Measurements from ENCODE around the gene SCUBE2. TPM values are rescaled to one million over a fixed set of nuclear protein-coding genes. Genes with fewer than 3 reads are reported as not detected.
"Not testable (repeated sequence)": the region's sequence is repeated elsewhere in the genome, so short reads cannot be mapped to it uniquely, and the experiment has no call there.

The SCUBE2 gene
- total and polyA plus RNA-seq, 2 donors, result 2.1 to 2.5 TPM

GRCh38 chr11:9001736-9002135 lies 89.7 kb downstream of the SCUBE2 start:
- DNase-seq (ENCODE audit: low read depth in 6 of 9, low spot score in 9 of 9), result peak in 2 of 9 donors; percentile 28 to 45
- H3K4me1 ChIP-seq (ENCODE audit: control insufficient read depth in 2 of 2, insufficient read depth in 2 of 2, low read length in 2 of 2), result peaks cover 18 to 26% of the 10 kb centered on the region in 2 donors
- H3K4me3 ChIP-seq (ENCODE audit: low read length in 2 of 2), result no peak overlapping the region
- peaks cover 30 to 50% of the 10 kb centered on the region in 2 donors for H3K27me3 ChIP-seq (ENCODE audit: control insufficient read depth in 2 of 2, insufficient read depth in 1 of 2, low read length in 1 of 2)
- 76% methylated on average over 6 of the region's 6 CpGs for WGBS
- no peaks in the 10 kb centered on the region for H3K9me3 ChIP-seq (ENCODE audit: control insufficient read depth in 2 of 2, insufficient read depth in 1 of 2, low read length in 1 of 2)
- no peaks in the 10 kb centered on the region for H3K36me3 ChIP-seq (ENCODE audit: control insufficient read depth in 2 of 2, insufficient read depth in 2 of 2, low read length in 1 of 2)
- no peak overlapping the region for H3K27ac ChIP-seq (ENCODE audit: low read depth in 1 of 2, low read length in 1 of 2)

DNA sequence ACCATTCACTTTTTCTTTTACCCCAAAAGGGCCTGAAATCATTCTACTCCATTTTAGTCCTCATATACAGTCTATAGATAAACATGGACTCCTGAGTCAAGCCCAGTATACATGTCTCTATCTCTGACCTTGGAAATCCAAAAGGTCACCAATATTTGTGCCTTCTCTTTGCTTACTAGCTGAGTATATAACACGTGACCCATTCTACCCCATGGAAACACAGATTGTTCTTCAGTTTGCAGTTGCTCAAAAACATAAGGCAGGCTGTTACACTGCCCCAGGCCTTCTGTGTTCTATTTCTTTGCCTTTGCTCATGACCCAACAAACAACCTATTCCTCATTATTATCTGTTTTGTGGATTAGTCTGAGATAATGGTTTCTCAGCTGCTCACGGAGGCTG lies 93.4 kb downstream of the SCUBE2 start:
- Histone ChIP-seq H3K4me1 (ENCODE audit: control insufficient read depth in 2 of 2, insufficient read depth in 2 of 2, low read length in 2 of 2) (peaks cover 2 to 9% of the 10 kb centered on the region in 2 donors), H3K27me3 (ENCODE audit: control insufficient read depth in 2 of 2, insufficient read depth in 1 of 2, low read length in 1 of 2) (peaks cover 9 to 13% of the 10 kb centered on the region in 2 donors), H3K4me3 (ENCODE audit: low read length in 2 of 2) (no peak overlapping the region), H3K9me3 (ENCODE audit: control insufficient read depth in 2 of 2, insufficient read depth in 1 of 2, low read length in 1 of 2) (no peaks in the 10 kb centered on the region), H3K27ac (ENCODE audit: low read depth in 1 of 2, low read length in 1 of 2) (no peak overlapping the region), H3K36me3 (ENCODE audit: control insufficient read depth in 2 of 2, insufficient read depth in 2 of 2, low read length in 1 of 2) (no peaks in the 10 kb centered on the region)
- 96% methylated on average over 2 of the region's 2 CpGs for WGBS
- no peak for DNase-seq (ENCODE audit: low read depth in 6 of 9, low spot score in 9 of 9)

GRCh38 chr11:8997451-8997850 lies 93.9 kb downstream of the SCUBE2 start:
- H3K4me1 ChIP-seq (ENCODE audit: control insufficient read depth in 2 of 2, insufficient read depth in 2 of 2, low read length in 2 of 2), result peaks cover 0 to 5% of the 10 kb centered on the region in 2 donors
- peaks cover 4 to 9% of the 10 kb centered on the region in 2 donors for H3K27me3 ChIP-seq (ENCODE audit: control insufficient read depth in 2 of 2, insufficient read depth in 1 of 2, low read length in 1 of 2)
- H3K36me3 ChIP-seq (ENCODE audit: control insufficient read depth in 2 of 2, insufficient read depth in 2 of 2, low read length in 1 of 2), result no peaks in the 10 kb centered on the region
- no peak for DNase-seq (ENCODE audit: low read depth in 6 of 9, low spot score in 9 of 9)
- no peaks in the 10 kb centered on the region for H3K9me3 ChIP-seq (ENCODE audit: control insufficient read depth in 2 of 2, insufficient read depth in 1 of 2, low read length in 1 of 2)
- 82% methylated on average over 3 of the region's 3 CpGs for WGBS
- H3K4me3 ChIP-seq (ENCODE audit: low read length in 2 of 2), result no peak overlapping the region
- no peak overlapping the region for H3K27ac ChIP-seq (ENCODE audit: low read depth in 1 of 2, low read length in 1 of 2)

GRCh38 chr11:8989453-8989852 lies 101.9 kb downstream of the SCUBE2 start:
- DNase-seq (ENCODE audit: low read depth in 6 of 9, low spot score in 9 of 9), result no peak
- H3K27ac ChIP-seq (ENCODE audit: low read depth in 1 of 2, low read length in 1 of 2), result no peak overlapping the region
- no peaks in the 10 kb centered on the region for H3K36me3 ChIP-seq (ENCODE audit: control insufficient read depth in 2 of 2, insufficient read depth in 2 of 2, low read length in 1 of 2)
- WGBS, result 98% methylated on average over 1 of the region's 1 CpG
- no peaks in the 10 kb centered on the region for H3K9me3 ChIP-seq (ENCODE audit: control insufficient read depth in 2 of 2, insufficient read depth in 1 of 2, low read length in 1 of 2)
- H3K27me3 ChIP-seq (ENCODE audit: control insufficient read depth in 2 of 2, insufficient read depth in 1 of 2, low read length in 1 of 2), result no peaks in the 10 kb centered on the region
- H3K4me1 ChIP-seq (ENCODE audit: control insufficient read depth in 2 of 2, insufficient read depth in 2 of 2, low read length in 2 of 2), result no peaks in the 10 kb centered on the region
- H3K4me3 ChIP-seq (ENCODE audit: low read length in 2 of 2), result no peak overlapping the region

GRCh38 chr11:8988329-8989234 lies 102.8 kb downstream of the SCUBE2 start:
- Histone ChIP-seq H3K4me1 (ENCODE audit: control insufficient read depth in 2 of 2, insufficient read depth in 2 of 2, low read length in 2 of 2) (no peaks in the 10 kb centered on the region), H3K9me3 (ENCODE audit: control insufficient read depth in 2 of 2, insufficient read depth in 1 of 2, low read length in 1 of 2) (no peaks in the 10 kb centered on the region), H3K27ac (ENCODE audit: low read depth in 1 of 2, low read length in 1 of 2) (no peak overlapping the region), H3K27me3 (ENCODE audit: control insufficient read depth in 2 of 2, insufficient read depth in 1 of 2, low read length in 1 of 2) (no peaks in the 10 kb centered on the region), H3K4me3 (ENCODE audit: low read length in 2 of 2) (no peak overlapping the region), H3K36me3 (ENCODE audit: control insufficient read depth in 2 of 2, insufficient read depth in 2 of 2, low read length in 1 of 2) (no peaks in the 10 kb centered on the region)
- WGBS, result 89% methylated on average over 3 of the region's 3 CpGs
- DNase-seq (ENCODE audit: low read depth in 6 of 9, low spot score in 9 of 9), result no peak

DNA sequence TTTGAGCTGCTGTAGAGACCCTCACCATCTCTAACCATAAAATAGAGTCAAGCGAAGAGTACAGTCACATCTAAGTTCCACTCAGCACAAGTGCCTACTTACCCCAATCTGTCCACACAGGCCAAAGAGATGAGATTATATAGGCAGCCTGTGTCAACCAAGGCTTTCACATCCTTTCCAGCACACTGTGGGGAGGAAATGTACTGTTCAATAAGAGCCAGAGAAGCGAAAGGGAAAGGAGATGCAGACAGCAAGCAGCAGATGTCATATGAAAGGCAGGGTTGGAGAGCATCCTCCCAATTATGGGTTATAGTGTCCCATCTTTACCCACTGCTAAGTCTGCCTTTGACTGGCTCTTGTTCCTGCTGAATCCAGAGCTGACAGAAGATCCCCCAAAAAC lies 104.0 kb downstream of the SCUBE2 start:
- 93% methylated on average over 2 of the region's 2 CpGs for whole genome bisulfite sequencing
- no peaks in the 10 kb centered on the region for H3K4me1 ChIP-seq (ENCODE audit: control insufficient read depth in 2 of 2, insufficient read depth in 2 of 2, low read length in 2 of 2)
- DNase-seq (ENCODE audit: low read depth in 6 of 9, low spot score in 9 of 9), result no peak

DNA sequence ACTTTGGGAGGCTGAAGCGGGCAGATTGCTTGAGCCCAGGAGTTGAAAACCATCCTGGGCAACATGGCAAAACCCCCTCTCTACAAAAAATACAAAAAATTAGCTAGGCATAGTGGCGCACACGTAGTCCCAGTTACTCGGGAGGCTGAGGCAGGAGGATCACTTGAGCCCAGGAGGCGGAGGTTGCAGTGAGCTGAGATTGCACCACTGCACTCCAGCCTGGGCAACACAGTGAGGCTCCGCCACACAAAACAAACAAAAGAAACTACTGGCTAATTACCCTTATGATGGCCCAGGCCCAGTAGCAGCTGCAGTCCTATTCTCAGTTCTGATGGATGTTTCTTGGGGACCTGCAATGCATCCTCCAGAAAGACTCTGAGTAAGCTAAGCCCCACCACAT lies 104.6 kb downstream of the SCUBE2 start:
- not testable (repeated sequence) for DNase-seq (ENCODE audit: low read depth in 6 of 9, low spot score in 9 of 9); H3K4me1 ChIP-seq (ENCODE audit: control insufficient read depth in 2 of 2, insufficient read depth in 2 of 2, low read length in 2 of 2)
- WGBS, result 98% methylated on average over 6 of the region's 6 CpGs

More for the DNA sequence above, 104.0 kb downstream of the SCUBE2 start:
- no peak overlapping the region for H3K27ac ChIP-seq (ENCODE audit: low read depth in 1 of 2, low read length in 1 of 2)
- H3K27me3 ChIP-seq (ENCODE audit: control insufficient read depth in 2 of 2, insufficient read depth in 1 of 2, low read length in 1 of 2), result no peaks in the 10 kb centered on the region
- H3K9me3 ChIP-seq (ENCODE audit: control insufficient read depth in 2 of 2, insufficient read depth in 1 of 2, low read length in 1 of 2), result no peaks in the 10 kb centered on the region
- no peaks in the 10 kb centered on the region for H3K36me3 ChIP-seq (ENCODE audit: control insufficient read depth in 2 of 2, insufficient read depth in 2 of 2, low read length in 1 of 2)
- no peak overlapping the region for H3K4me3 ChIP-seq (ENCODE audit: low read length in 2 of 2)

DNA sequence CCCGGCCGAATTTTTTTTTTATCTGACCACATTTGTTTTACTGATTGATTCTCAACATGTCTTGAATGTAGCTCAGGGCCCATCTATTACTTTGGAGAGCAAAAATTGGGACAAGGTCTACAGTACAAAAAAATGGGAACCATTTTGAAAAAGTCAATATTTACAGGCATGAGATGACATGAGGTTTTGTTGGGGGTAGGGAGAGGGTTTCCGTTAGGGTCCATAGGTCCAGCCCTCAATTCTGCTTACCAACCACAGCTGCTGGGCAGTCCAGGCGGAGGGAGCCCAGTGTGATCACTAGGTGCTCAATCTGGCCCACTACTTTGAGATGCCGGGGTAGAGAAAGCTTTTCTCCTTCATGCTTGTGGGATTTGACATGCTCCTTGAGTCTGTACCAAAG lies 105.9 kb downstream of the SCUBE2 start:
- Histone ChIP-seq H3K27ac (ENCODE audit: low read depth in 1 of 2, low read length in 1 of 2) (no peak overlapping the region), H3K4me1 (ENCODE audit: control insufficient read depth in 2 of 2, insufficient read depth in 2 of 2, low read length in 2 of 2) (no peaks in the 10 kb centered on the region), H3K9me3 (ENCODE audit: control insufficient read depth in 2 of 2, insufficient read depth in 1 of 2, low read length in 1 of 2) (no peaks in the 10 kb centered on the region), H3K4me3 (ENCODE audit: low read length in 2 of 2) (no peak overlapping the region), H3K36me3 (ENCODE audit: control insufficient read depth in 2 of 2, insufficient read depth in 2 of 2, low read length in 1 of 2) (no peaks in the 10 kb centered on the region), H3K27me3 (ENCODE audit: control insufficient read depth in 2 of 2, insufficient read depth in 1 of 2, low read length in 1 of 2) (no peaks in the 10 kb centered on the region)
- DNase-seq (ENCODE audit: low read depth in 6 of 9, low spot score in 9 of 9), result no peak
- WGBS, result 96% methylated on average over 5 of the region's 5 CpGs

More for the DNA sequence above, 104.6 kb downstream of the SCUBE2 start:
- H3K27me3 ChIP-seq (ENCODE audit: control insufficient read depth in 2 of 2, insufficient read depth in 1 of 2, low read length in 1 of 2); H3K9me3 ChIP-seq (ENCODE audit: control insufficient read depth in 2 of 2, insufficient read depth in 1 of 2, low read length in 1 of 2); H3K4me3 ChIP-seq (ENCODE audit: low read length in 2 of 2); H3K27ac ChIP-seq (ENCODE audit: low read depth in 1 of 2, low read length in 1 of 2); H3K36me3 ChIP-seq (ENCODE audit: control insufficient read depth in 2 of 2, insufficient read depth in 2 of 2, low read length in 1 of 2): not testable (repeated sequence)

DNA sequence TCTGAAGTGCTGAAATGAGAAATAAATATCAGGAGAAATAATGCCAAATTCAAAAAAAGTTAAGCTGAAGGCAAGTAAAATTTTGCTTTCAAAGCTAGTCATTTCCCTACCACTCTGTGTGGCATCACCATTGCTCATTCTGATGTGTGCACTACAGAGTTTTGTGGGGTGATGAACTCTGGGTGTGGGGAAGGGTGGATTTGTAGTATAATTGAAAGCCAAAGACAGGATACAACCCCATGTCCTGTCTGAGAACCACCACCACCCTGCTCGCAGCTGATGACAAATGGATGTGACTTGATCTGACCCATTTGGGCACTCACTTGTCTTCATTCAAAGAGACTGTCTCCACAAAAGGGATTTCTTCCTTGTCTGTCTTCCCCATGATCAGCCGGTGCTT lies 107.8 kb downstream of the SCUBE2 start:
- H3K4me1 ChIP-seq (ENCODE audit: control insufficient read depth in 2 of 2, insufficient read depth in 2 of 2, low read length in 2 of 2), result no peaks in the 10 kb centered on the region
- H3K4me3 ChIP-seq (ENCODE audit: low read length in 2 of 2), result no peak overlapping the region
- no peaks in the 10 kb centered on the region for H3K9me3 ChIP-seq (ENCODE audit: control insufficient read depth in 2 of 2, insufficient read depth in 1 of 2, low read length in 1 of 2)
- WGBS, result 95% methylated on average over 2 of the region's 2 CpGs
- H3K27me3 ChIP-seq (ENCODE audit: control insufficient read depth in 2 of 2, insufficient read depth in 1 of 2, low read length in 1 of 2), result no peaks in the 10 kb centered on the region
- no peaks in the 10 kb centered on the region for H3K36me3 ChIP-seq (ENCODE audit: control insufficient read depth in 2 of 2, insufficient read depth in 2 of 2, low read length in 1 of 2)
- no peak for DNase-seq (ENCODE audit: low read depth in 6 of 9, low spot score in 9 of 9)
- no peak overlapping the region for H3K27ac ChIP-seq (ENCODE audit: low read depth in 1 of 2, low read length in 1 of 2)

All from thymus (tissue), 11 donors.